Spleen (tissue), 7 donors: Measurements from ENCODE around the gene PAPPA.

Experiments
- CTCF ChIP-seq, 11 experiments: fragments of 200-600 bp in 7 of 11; fragments of 450-650 bp in 4 of 11; sonication (generic) in 4 of 11; IDR thresholded peaks in 8 of 11; conservative IDR thresholded peaks in 3 of 11; 1 replicate in 7 of 11; 2 replicates in 4 of 11; pipeline versions ENCODE4 v1.4.0 to v1.8.0; 2016 to 2021; ENCODE audit warnings: antibody characterized with exemption in 11 of 11, inconsistent platforms in 4 of 11, mild to moderate bottlenecking in 1 of 11
- POLR2A ChIP-seq, 3 donors: fragments of 450-650 bp; IDR thresholded peaks; one replicate each; pipeline ENCODE4 v1.5.1; 2017; ENCODE audit warnings: antibody characterized with exemption in 3 of 3, mild to moderate bottlenecking in 1 of 3
- donor health status: DM: no; HTN: no; CAD: no; lungs with moderate emphysema.
- donor health status: DM: no; HTN: no; CAD: no.
- donor health status: DM: no; HTN: no; CAD: no.

- TF ChIP-seq CTCF (IDR thresholded peaks at IDR 0.05 in 8 of 11, conservative IDR thresholded peaks at IDR 0.05 in 3 of 11) (no peak), POLR2A (IDR thresholded peaks at IDR 0.05) (no peak)
These were observed 48.8 kb downstream of the PAPPA start for GRCh38 chr9:116202219-116202912.
